ENCODE measurements around the gene HOXB2.

HOXB2 gene

DNA sequence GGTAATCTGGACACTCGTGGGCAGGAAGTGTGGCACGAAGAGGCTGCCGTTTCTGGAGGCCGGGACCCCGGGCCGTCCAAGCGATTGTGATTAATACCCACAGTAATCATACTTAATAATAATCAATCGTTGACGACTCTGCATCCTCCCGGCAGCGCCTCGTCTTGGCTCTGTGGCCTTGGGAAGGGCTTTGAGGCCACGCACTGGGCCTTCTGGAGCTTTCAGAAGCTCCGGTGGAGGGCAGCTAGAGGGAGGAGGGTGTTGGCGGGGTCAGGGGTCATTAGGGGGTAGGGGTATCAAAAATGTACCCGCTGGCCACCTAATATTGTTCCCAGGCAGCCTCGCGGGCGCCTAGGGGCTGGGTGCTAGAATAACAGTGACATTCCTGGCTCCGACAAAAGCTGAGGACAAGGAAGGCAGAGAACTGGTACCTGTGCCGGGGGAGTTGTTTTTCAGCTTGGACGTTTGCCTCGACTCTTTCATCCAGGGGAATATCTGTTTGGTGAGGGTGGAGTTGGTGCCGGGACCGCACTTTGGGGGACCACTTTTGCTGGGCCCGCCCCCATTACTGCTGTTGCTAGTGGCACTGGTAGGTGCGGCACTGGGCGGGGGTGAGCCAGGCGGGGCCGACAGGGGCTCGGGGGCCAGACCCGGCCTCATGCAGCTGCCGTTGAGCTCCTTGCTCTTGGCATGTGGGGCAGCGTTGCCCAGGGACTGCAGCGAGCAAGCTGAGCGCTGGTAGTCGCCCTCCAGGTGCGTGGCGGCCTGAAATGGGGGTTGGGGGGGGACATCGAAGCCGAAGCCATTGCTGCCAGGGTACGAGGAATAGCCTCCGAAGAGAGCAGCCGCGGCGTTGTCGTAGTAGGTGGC is 6.9 kb upstream of the HOXB2 start:
- DNase-seq, result no peak

DNA sequence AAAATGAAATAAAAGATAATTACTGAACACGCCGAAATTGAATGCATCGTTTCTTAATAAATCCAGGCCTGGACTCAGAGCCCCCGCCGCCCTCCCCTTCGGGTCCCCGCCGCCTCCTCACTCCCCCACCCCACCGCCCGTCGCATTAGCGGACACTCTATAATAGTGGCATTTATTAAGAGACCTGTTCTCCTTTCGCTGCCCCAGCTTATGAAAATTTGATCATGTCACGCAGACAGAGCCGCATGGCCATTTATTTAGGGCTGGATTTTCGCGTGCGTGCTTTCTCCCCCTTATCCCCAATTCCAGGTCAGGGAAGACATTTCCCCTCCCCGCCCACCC is 6.3 kb upstream of the HOXB2 start:
- DNase-seq, result no peak

GRCh38 chr17:48550502-48551213 is 5.7 kb upstream of the HOXB2 start:
- DNase-seq, result no peak

DNA sequence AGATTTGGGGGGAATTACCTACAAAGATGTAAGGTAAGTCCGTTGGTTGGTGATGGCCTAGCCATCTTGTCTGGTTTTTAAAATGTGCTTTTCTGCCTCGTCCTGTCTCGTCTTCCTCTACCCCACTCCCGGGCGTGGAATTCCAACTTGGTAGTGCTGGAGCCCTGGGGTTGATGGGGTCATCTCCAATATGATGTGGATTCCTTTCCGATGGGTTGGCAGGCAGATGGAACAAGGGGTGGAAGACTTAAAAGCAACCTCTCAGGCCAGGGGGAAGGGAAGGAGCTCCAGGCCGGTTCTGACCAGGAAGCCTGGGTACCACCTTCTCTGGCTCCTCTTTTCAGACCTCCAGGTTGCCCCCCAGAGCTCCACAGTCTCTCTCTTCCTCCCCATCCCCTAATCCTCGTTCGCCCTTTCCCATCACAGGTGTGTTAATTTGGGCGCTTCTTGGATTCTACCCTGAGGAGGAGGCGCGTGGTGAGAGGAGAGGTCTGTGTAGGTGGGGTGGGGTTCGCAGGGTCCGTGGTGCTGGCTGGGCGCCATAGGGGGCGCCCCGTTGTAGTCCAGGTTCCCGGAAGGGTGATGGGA is 5.1 kb upstream of the HOXB2 start:
- DNase-seq, result no peak

GRCh38 chr17:48549281-48549630 is 4.3 kb upstream of the HOXB2 start:
- no peak for DNase-seq

GRCh38 chr17:48548523-48549280 is 3.8 kb upstream of the HOXB2 start:
- no peak for DNase-seq

- DNase-seq, result no peak
Measured at GRCh38 chr17:48547808-48548522, 3.1 kb upstream of the HOXB2 start.

DNA sequence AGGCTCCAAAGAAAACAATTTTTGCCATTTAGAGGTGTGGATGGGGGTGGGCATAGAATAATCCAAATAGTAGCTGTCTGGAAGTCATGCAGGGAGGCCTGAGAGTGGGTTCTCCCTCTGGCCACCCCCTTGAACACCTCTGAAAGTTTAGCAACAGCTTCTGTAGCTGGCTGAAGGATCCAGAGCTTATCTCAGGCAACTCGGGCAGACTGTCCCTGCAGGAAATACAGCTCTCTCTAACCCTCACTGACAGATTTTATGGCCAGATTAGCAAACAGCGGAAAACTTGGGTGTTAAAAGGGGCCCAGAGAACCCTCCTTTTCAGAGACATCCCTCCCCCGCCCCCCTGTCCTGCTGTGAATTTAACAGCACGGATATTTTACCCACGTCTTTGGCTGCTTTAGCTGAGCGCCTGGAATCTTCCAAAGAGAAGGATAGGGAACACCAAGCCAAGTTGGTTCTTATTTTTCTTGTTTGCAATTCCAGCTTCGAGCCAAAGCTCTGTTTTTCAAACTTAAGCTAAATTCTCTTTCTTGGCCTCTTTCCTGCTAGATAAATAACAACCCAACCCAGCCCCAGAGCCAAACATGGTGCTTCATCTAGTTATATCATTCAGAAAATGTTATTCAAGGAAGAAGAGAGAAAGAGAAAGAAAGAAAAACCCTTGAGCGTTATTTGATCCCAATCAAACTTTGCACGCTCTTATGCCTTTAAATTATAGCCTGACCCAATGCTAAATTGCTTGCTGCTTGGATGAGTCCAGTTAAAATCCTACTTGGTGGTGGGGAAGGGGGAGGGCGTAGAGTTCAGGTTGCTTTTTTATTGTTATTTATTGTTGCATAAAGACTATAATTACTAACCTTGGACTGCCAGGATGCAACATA is 2.3 kb upstream of the HOXB2 start:
- no peak for DNase-seq

DNA sequence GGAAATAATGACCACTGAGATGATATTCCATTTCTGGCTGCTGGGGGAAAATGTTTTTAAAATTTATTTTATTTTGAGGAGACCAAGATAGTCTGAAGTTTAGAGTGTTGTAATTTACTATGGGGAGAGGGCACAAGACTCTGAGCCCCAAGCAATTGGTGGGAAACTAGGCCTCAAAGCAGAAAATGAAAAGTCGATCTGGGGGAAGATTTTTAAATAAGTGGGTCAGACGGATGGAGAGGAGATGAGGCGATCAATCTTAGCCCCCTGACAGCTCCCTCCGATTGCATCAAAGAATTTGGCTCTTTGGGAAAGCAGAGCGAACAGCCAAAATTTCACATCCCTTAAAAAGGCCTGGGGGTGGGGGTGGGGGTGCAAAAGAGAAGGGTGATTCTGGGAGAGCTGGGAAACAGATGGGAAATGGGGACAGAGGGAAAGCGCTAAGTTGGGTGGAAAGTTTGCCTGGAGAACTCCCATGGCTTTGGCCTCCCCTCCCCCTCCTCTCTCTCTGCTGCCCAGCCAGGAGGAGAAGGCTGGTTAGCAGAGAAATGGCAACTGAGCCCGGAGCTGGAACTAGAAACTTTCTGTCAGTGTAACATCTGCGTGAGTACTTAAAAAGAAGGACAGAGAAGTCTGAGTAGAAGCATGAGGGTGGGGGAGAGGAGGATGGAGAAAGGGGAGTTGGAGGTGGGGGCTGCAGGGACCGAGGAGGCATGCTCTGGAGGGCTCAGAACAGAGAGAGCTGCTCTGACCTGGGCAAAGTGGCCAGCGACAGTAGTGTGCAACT is 1.4 kb upstream of the HOXB2 start:
- DNase-seq, result no peak

- DNase-seq, result no peak
Measured at GRCh38 chr17:48545539-48545938, 630 bp upstream of the HOXB2 start.

DNA sequence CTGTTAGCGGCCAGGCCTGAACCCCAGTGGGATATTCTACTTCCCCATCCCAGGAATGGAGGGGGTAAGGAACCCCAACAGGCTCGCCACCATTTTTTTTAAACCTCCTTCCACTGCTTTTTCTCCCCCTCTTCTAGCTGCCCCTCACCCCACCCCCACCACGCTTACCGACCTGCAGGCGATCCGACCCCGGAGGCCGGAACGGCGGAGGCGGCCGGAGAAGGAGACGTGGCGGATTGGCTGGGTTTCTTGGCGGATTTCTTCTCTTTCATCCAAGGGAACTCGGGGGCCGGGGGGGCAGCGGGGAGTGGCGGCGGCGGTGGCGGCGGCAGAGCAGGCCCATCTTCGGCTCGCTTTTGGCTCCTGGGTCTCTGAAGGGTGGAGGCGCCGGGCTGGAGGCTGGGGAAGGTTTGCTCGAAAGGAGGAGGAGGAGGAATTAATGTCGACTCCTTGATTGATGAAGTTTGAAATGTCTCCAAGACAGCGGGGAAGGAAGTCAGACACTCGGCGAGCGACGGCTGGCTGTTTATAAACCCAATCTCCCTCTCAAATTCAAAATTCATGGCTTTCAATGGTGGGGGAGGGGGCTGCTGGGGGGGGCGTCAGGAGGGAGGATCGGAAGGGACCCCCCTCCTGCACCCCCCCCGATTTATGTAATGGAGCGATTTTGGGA is 424 bp downstream of the HOXB2 start:
- peak; percentile 39 for DNase-seq

- DNase-seq, result no peak
Measured at GRCh38 chr17:48543854-48544348, 1.0 kb downstream of the HOXB2 start.

- peak; percentile 37 for DNase-seq
Measured at GRCh38 chr17:48543107-48543853, 1.6 kb downstream of the HOXB2 start.

- no peak for DNase-seq
Measured at GRCh38 chr17:48542698-48543106, 2.2 kb downstream of the HOXB2 start.

DNA sequence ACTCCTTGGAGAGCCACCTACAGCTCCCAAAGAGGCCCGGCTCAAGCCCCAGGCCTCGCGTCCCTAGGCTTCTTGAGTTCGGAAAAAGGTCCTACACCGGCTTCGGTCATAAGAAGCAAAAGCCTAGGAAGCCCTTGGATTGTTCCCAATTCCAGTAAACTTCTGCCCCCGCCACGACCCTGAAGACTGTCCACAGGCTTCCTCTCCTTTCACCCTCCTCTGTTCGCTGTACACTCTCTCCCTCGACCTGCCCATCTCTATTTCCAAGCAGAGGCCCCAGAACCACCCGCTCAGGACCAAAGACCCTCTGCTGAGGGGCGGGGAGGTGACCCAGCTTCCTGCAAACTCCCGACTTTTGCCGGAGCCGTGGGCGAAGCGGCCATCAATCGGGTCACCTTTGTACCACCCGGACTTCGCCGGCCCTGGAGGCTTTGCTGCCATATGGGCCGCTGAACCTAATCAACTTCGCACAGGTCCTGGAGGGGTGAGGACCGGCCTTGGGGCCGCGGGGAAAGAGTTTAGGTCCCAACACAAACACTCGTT is 2.7 kb downstream of the HOXB2 start:
- DNase-seq, result no peak

GRCh38 chr17:48541577-48542113 is 3.3 kb downstream of the HOXB2 start:
- DNase-seq, result no peak

GRCh38 chr17:48541036-48541576 is 3.8 kb downstream of the HOXB2 start:
- DNase-seq, result no peak

- no peak for DNase-seq
Measured at GRCh38 chr17:48540213-48540612, 4.7 kb downstream of the HOXB2 start.

Measured in activated gamma-delta T cell (primary cell).